ENCODE measurements around the gene TRPM4. TPM values are rescaled to one million over a fixed set of nuclear protein-coding genes. Genes with fewer than 3 reads are reported as not detected.

Gene TRPM4
- total and polyA plus RNA-seq, 2 of the 8 experiments (the other 6 are each of a cell fraction or from before 2014, with no cell fraction given): 11.3 to 13.3 TPM

DNA sequence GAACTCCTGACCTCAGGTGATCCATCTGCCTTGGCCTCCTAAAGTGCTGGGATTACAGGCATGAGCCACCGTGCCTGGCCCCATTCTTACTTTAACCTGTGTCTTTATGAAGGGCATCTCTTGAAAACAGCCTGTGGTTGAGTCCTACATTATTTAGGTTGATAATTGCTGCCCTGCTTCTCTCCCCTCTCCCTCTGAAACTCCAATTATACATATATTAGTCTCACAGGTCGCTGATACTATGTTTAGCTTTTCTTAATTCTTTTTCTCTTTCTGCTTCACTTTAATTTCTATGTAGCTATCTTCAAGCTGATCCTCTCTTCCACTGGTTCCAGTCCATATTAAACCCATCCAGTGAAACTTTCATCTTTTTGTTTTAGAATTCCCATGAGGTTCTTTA lies 92.3 kb downstream of the TRPM4 start:
- no peak for DNase-seq (ENCODE audit: low read depth in 1 of 2, low spot score in 2 of 2)
- Histone ChIP-seq H3K23ac (ENCODE audit: insufficient read length) (no peak overlapping the region), H4K91ac (replicated peaks; ENCODE audit: insufficient read length, low read length) (no peak overlapping the region), H3K27me3 (replicated peaks in 1 of 4; ENCODE audit: control insufficient read depth in 3 of 4, extremely low read depth in 1 of 4, insufficient read depth in 3 of 4, low read length in 3 of 4) (no peaks in the 10 kb centered on the region), H3K27ac (ENCODE audit: low read depth, low read length) (no peak overlapping the region), H3K4ac (replicated peaks; ENCODE audit: insufficient read length, low read depth, low read length) (no peak overlapping the region), H2AFZ (ENCODE audit: low read length) (no peak overlapping the region), H4K5ac (ENCODE audit: insufficient read length, low read depth, low read length) (no peak overlapping the region), H3K79me1 (ENCODE audit: low read depth, low read length) (no peaks in the 10 kb centered on the region), H3K56ac (replicated peaks; ENCODE audit: insufficient read length, low read depth, low read length) (no peak overlapping the region), H2BK120ac (replicated peaks; ENCODE audit: low read depth, low read length) (no peak overlapping the region), H2BK5ac (ENCODE audit: low read depth, low read length) (no peak overlapping the region), H3K36me3 (ENCODE audit: control insufficient read depth in 2 of 4, insufficient read depth in 4 of 4, low read length in 3 of 4) (no peaks in the 10 kb centered on the region), H4K20me1 (replicated peaks in 1 of 2; ENCODE audit: control insufficient read depth in 1 of 2, insufficient read depth in 2 of 2, low read length in 2 of 2) (no peaks in the 10 kb centered on the region), H3K18ac (ENCODE audit: extremely low read depth, low read length) (no peak overlapping the region), H3K9ac (replicated peaks in 1 of 4; ENCODE audit: extremely low read depth in 1 of 4, low read depth in 3 of 4, low read length in 3 of 4) (no peak overlapping the region), H2AK5ac (ENCODE audit: low read depth, low read length) (no peak overlapping the region), H3K9me3 (ENCODE audit: insufficient read depth in 2 of 2, low read depth in 1 of 2, low read length in 1 of 2) (no peaks in the 10 kb centered on the region), H2BK12ac (ENCODE audit: low read depth, low read length) (no peak overlapping the region), H3K4me1 (replicated peaks in 1 of 4; ENCODE audit: control insufficient read depth in 3 of 4, insufficient read depth in 4 of 4, low read length in 3 of 4) (no peaks in the 10 kb centered on the region), H3K14ac (ENCODE audit: insufficient read length) (no peak overlapping the region), H2BK15ac (ENCODE audit: low read length) (no peak overlapping the region), H2BK20ac (ENCODE audit: low read length) (no peak overlapping the region), H4K8ac (ENCODE audit: extremely low read depth, insufficient read depth, low read length) (no peak overlapping the region), H3K4me3 (ENCODE audit: extremely low read depth in 1 of 4, insufficient read depth in 2 of 4, low read depth in 3 of 4, low read length in 4 of 4) (no peak overlapping the region), H3K4me2 (ENCODE audit: insufficient read depth in 1 of 2, low read depth in 2 of 2, low read length in 2 of 2) (no peak overlapping the region), H3K79me2 (ENCODE audit: control insufficient read depth in 1 of 2, insufficient read depth in 2 of 2, low read length in 2 of 2) (no peaks in the 10 kb centered on the region), H3K23me2 (ENCODE audit: low read depth, low read length) (no peaks in the 10 kb centered on the region)
- 71% methylated on average over 2 of the region's 2 CpGs; no CpG with 5 or more reads in 1 of the 2 experiments for WGBS, 2 experiments (ENCODE audit: extremely low coverage in 1 of 2, insufficient coverage in 1 of 2, insufficient read length in 1 of 2, insufficient replicate concordance in 2 of 2, low coverage in 1 of 2, low lambda C conversion rate in 2 of 2, missing lambda C conversion rate in 1 of 2)
- ChIA-PET POLR2A (ENCODE audit: partially characterized antibody) (no interaction called here), CTCF (ENCODE audit: partially characterized antibody) (interaction anchor here (0.9 to 2.9 kb wide), 4 partner anchors 16 to 51 kb away, joined by 4 to 8 read pairs (median 5); no protein-coding TSS in a partner anchor)
- FAIRE-seq: no peak
- TF ChIP-seq SUZ12 (IDR thresholded peaks at IDR 0.05; ENCODE audit: low read length) (no peak), CTBP2 (IDR thresholded peaks at IDR 0.05; ENCODE audit: borderline replicate concordance, insufficient read depth, insufficient read length, low read length) (no peak), HDAC2 (IDR thresholded peaks at IDR 0.05; ENCODE audit: borderline replicate concordance in 1 of 2, low read depth in 2 of 2, low read length in 2 of 2) (no peak), FOSL1 (IDR thresholded peaks at IDR 0.05; ENCODE audit: insufficient read depth, low read depth, low read length) (no peak), TAF1 (IDR thresholded peaks at IDR 0.05; ENCODE audit: low read depth, low read length) (no peak), SIN3A (conservative IDR thresholded peaks at IDR 0.05 in 1 of 2, IDR thresholded peaks at IDR 0.05 in 1 of 2; ENCODE audit: low read depth in 1 of 2, low read length in 2 of 2) (no peak), SP2 (IDR thresholded peaks at IDR 0.05; ENCODE audit: low read length) (no peak), POU5F1 (IDR thresholded peaks at IDR 0.05; ENCODE audit: low read depth, low read length) (no peak), CBX5 (IDR thresholded peaks at IDR 0.05; ENCODE audit: low read depth, low read length) (no peak), POLR2A (IDR thresholded peaks at IDR 0.05; ENCODE audit: control extremely low read depth in 1 of 2, low read depth in 2 of 2, low read length in 2 of 2) (no peak), CHD2 (IDR thresholded peaks at IDR 0.05; ENCODE audit: low read length) (no peak), CEBPB (IDR thresholded peaks at IDR 0.05; ENCODE audit: low read depth, low read length) (no peak)
- TF ChIP-seq, protein P1, sequence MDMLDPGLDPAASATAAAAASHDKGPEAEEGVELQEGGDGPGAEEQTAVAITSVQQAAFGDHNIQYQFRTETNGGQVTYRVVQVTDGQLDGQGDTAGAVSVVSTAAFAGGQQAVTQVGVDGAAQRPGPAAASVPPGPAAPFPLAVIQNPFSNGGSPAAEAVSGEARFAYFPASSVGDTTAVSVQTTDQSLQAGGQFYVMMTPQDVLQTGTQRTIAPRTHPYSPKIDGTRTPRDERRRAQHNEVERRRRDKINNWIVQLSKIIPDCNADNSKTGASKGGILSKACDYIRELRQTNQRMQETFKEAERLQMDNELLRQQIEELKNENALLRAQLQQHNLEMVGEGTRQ (IDR thresholded peaks at IDR 0.05; ENCODE audit: low read length): no peak
- TF ChIP-seq, protein P2, sequence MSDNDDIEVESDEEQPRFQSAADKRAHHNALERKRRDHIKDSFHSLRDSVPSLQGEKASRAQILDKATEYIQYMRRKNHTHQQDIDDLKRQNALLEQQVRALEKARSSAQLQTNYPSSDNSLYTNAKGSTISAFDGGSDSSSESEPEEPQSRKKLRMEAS (IDR thresholded peaks at IDR 0.05): no peak
